H9 (cell line): ENCODE results near the gene EDARADD. TPM values are rescaled to one million over a fixed set of nuclear protein-coding genes. Genes with fewer than 3 reads are reported as not detected.

Source experiments
- DNase-seq: peaks from one replicate; pipeline ENCODE4 v3.0.0-alpha.2; 2017
- H2AFZ ChIP-seq: one replicate; pipeline ENCODE4 v1.6.1; 2013; ENCODE audit warnings: mild to moderate bottlenecking, low read length, control low read depth, moderate library complexity
- H2AK5ac ChIP-seq: 2 replicates; pipeline ENCODE4 v1.6.1; 2013; ENCODE audit warnings: low read length, control low read depth, mixed read lengths; ENCODE audit not compliant: insufficient read length
- H2BK120ac ChIP-seq: one replicate; pipeline ENCODE4 v1.6.1; 2013; ENCODE audit warnings: low read depth, mild to moderate bottlenecking, low read length, control low read depth, inconsistent platforms; ENCODE audit not compliant: poor library complexity, severe bottlenecking
- H2BK12ac ChIP-seq: 2 replicates; pipeline ENCODE4 v1.6.1; 2013; ENCODE audit warnings: low read length, control low read depth, mixed read lengths, low read depth; ENCODE audit not compliant: insufficient read length
- H2BK15ac ChIP-seq: 2 replicates; pipeline ENCODE4 v1.6.1; 2013; ENCODE audit warnings: low read depth, low read length, control low read depth
- H2BK20ac ChIP-seq: one replicate; pipeline ENCODE4 v1.6.1; 2013; ENCODE audit warnings: low read depth, mild to moderate bottlenecking, low read length, control low read depth, inconsistent platforms; ENCODE audit not compliant: poor library complexity, severe bottlenecking
- H2BK5ac ChIP-seq: 2 replicates; pipeline ENCODE4 v1.6.1; 2013; ENCODE audit warnings: low read length, control low read depth, mixed read lengths; ENCODE audit not compliant: insufficient read length
- H3K14ac ChIP-seq: 2 replicates; pipeline ENCODE4 v1.6.1; 2013; ENCODE audit warnings: low read length, control low read depth; ENCODE audit not compliant: insufficient read depth
- H3K18ac ChIP-seq: 2 replicates; pipeline ENCODE4 v1.6.1; 2013; ENCODE audit warnings: low read depth, mild to moderate bottlenecking, mixed read lengths, low read length, control low read depth; ENCODE audit not compliant: insufficient read length
- H3K23ac ChIP-seq: 2 replicates; pipeline ENCODE4 v1.6.1; 2013; ENCODE audit warnings: low read length, control low read depth, mixed read lengths, low read depth; ENCODE audit not compliant: insufficient read length
- H3K23me2 ChIP-seq: 2 replicates; pipeline ENCODE4 v1.6.1; 2013; ENCODE audit warnings: low read depth, mild to moderate bottlenecking, mixed read lengths, low read length, control low read depth; ENCODE audit not compliant: insufficient read length, poor library complexity, severe bottlenecking
- H3K27ac ChIP-seq: 2 replicates; pipeline ENCODE4 v1.5.1; 2013; ENCODE audit warnings: low read length, control low read depth, mixed read lengths, low read depth; ENCODE audit not compliant: insufficient read length
- H3K27me3 ChIP-seq: 2 replicates; pipeline ENCODE4 v1.6.1; 2013; ENCODE audit warnings: low read length, control low read depth, inconsistent platforms; ENCODE audit not compliant: insufficient read depth
- H3K4ac ChIP-seq: 2 replicates; pipeline ENCODE4 v1.6.1; 2013; ENCODE audit warnings: low read depth, mild to moderate bottlenecking, control low read depth, inconsistent platforms, low read length, moderate library complexity
- H3K4me1 ChIP-seq: 2 replicates; pipeline ENCODE4 v1.6.1; 2013; ENCODE audit warnings: low read length, control low read depth, inconsistent platforms; ENCODE audit not compliant: insufficient read depth
- H3K4me2 ChIP-seq: 2 replicates; pipeline ENCODE4 v1.6.1; 2013; ENCODE audit warnings: low read length, control low read depth, mixed read lengths; ENCODE audit not compliant: insufficient read length, insufficient read depth
- H3K56ac ChIP-seq: 2 replicates; pipeline ENCODE4 v1.6.1; 2013; ENCODE audit warnings: low read depth, mild to moderate bottlenecking, mixed read lengths, low read length, control low read depth; ENCODE audit not compliant: insufficient read length
- H3K79me1 ChIP-seq: 2 replicates; pipeline ENCODE4 v1.6.1; 2013; ENCODE audit warnings: low read depth, mild to moderate bottlenecking, moderate library complexity, low read length, control low read depth, inconsistent platforms; ENCODE audit not compliant: insufficient read depth, poor library complexity, severe bottlenecking
- H3K79me2 ChIP-seq: 2 replicates; pipeline ENCODE4 v1.6.1; 2013; ENCODE audit warnings: low read length, control low read depth, inconsistent platforms; ENCODE audit not compliant: insufficient read depth
- H3K9ac ChIP-seq: 2 replicates; pipeline ENCODE4 v1.6.1; 2013; ENCODE audit warnings: low read length, control low read depth, mixed read lengths; ENCODE audit not compliant: insufficient read length; ENCODE audit errors: extremely low read depth
- H3K9me3 ChIP-seq: one replicate; pipeline ENCODE4 v1.6.1; 2013; ENCODE audit warnings: low read depth, low read length, inconsistent platforms; ENCODE audit not compliant: control insufficient read depth
- H3T11ph ChIP-seq: one replicate; pipeline ENCODE4 v1.6.1; 2013; ENCODE audit warnings: mild to moderate bottlenecking, low read length, control low read depth, inconsistent platforms
- H4K20me1 ChIP-seq: one replicate; pipeline ENCODE4 v1.6.1; 2013; ENCODE audit not compliant: control insufficient read depth, insufficient read length, insufficient read depth
- H4K5ac ChIP-seq: 2 replicates; pipeline ENCODE4 v1.6.1; 2013; ENCODE audit warnings: low read depth, mild to moderate bottlenecking, mixed read lengths, low read length, control low read depth; ENCODE audit not compliant: insufficient read length
- H4K8ac ChIP-seq: replicated peaks from 2 replicates; pipeline ENCODE4 v1.6.1; 2013; ENCODE audit warnings: low read length, control low read depth, mixed read lengths, low read depth; ENCODE audit not compliant: insufficient read length
- H4K91ac ChIP-seq: 2 replicates; pipeline ENCODE4 v1.6.1; 2013; ENCODE audit warnings: low read depth, mild to moderate bottlenecking, moderate library complexity, mixed read lengths, low read length, control low read depth; ENCODE audit not compliant: insufficient read length
- H3K27ac Mint-ChIP-seq, 3 experiments: 2 replicates in 2 of 3; 3 replicates in 1 of 3; pipeline ENCODE4 v1.8.0; 2020 to 2021; ENCODE audit warnings: mixed read lengths in 3 of 3, mild to moderate bottlenecking in 1 of 3, moderate library complexity in 1 of 3
- H3K27me3 Mint-ChIP-seq: 2 replicates; pipeline ENCODE4 v1.8.0; 2021; ENCODE audit warnings: low read depth, mild to moderate bottlenecking, moderate library complexity, mixed read lengths
- H3K36me3 Mint-ChIP-seq, 3 experiments: 2 replicates in 2 of 3; 3 replicates in 1 of 3; pipeline ENCODE4 v1.8.0; 2020 to 2021; ENCODE audit warnings: low read depth in 3 of 3, mixed read lengths in 3 of 3; ENCODE audit not compliant: insufficient read depth in 1 of 3
- H3K4me1 Mint-ChIP-seq, 2 experiments: 2 replicates each; pipeline ENCODE4 v1.8.0; 2020; ENCODE audit warnings: mixed read lengths in 2 of 2
- H3K4me3 Mint-ChIP-seq, 2 experiments: 2 replicates in 1 of 2; 3 replicates in 1 of 2; pipeline ENCODE4 v1.8.0; 2020 to 2021; ENCODE audit warnings: mild to moderate bottlenecking in 2 of 2, mixed read lengths in 2 of 2, moderate library complexity in 1 of 2
- H3K9me3 Mint-ChIP-seq, 2 experiments: 2 replicates in 1 of 2; 3 replicates in 1 of 2; pipeline ENCODE4 v1.8.0; 2020; ENCODE audit warnings: mild to moderate bottlenecking in 2 of 2, mixed read lengths in 2 of 2, moderate library complexity in 1 of 2
- CTCF ChIP-seq: fragments of 200-600 bp; sonication (generic); conservative IDR thresholded peaks from 3 replicates; pipeline ENCODE4 v1.8.0; 2021; ENCODE audit warnings: antibody characterized with exemption, mild to moderate bottlenecking
- WGBS: extraction: QIAGEN DNeasy Blood & Tissue Kit; methylation state at CpG from one replicate; pipeline ENCODE4 v1.1.7; 2013; ENCODE audit warnings: missing lambda C conversion rate, low lambda C conversion rate, mixed read lengths; ENCODE audit not compliant: insufficient read length; ENCODE audit errors: extremely low coverage; 5-methylcytosine and 5-hydroxymethylcytosine counted together
- total RNA-seq: library from RNA; stranded (reverse); gene quantifications from 2 replicates; pipeline ENCODE4 v1.2.1, GENCODE V29; 2021

Gene EDARADD
- total RNA-seq, 1 experiment from 2014 or later = 3.8 TPM

GRCh38 chr1:236484310-236484971, 90.4 kb downstream of the EDARADD start:
- Histone ChIP-seq H2BK5ac (no peak overlapping the region), H2BK15ac (no peak overlapping the region), H3K4me1 (peaks cover 2% of the 10 kb centered on the region; the same call in 1 of the 2 replicates), H3K79me2 (no peaks in the 10 kb centered on the region), H3K9me3 (no peaks in the 10 kb centered on the region), H3K79me1 (no peaks in the 10 kb centered on the region), H3K4me2 (no peak overlapping the region), H4K91ac (no peak overlapping the region), H3K56ac (no peak overlapping the region), H3K27me3 (no peaks in the 10 kb centered on the region), H3K14ac (no peak overlapping the region), H3K9ac (no peak overlapping the region), H4K20me1 (no peaks in the 10 kb centered on the region), H3K4ac (no peak overlapping the region), H3K23ac (no peak overlapping the region), H4K5ac (no peak overlapping the region), H2AFZ (no peak overlapping the region), H3K18ac (no peak overlapping the region), H3K27ac (no peak overlapping the region), H2BK20ac (no peak overlapping the region), H4K8ac (no peak overlapping the region), H3K23me2 (no peaks in the 10 kb centered on the region), H2BK120ac (no peak overlapping the region), H2AK5ac (no peak overlapping the region), H2BK12ac (no peak overlapping the region), H3T11ph (no peak overlapping the region)
- H3K9me3 Mint-ChIP-seq = no peaks in the 10 kb centered on the region
- no CpG with 5 or more reads among the region's 14 CpGs for WGBS
- H3K36me3 Mint-ChIP-seq = peaks cover 2 to 12% (median 7%) of the 10 kb centered on the region in 3 experiments; a peak in 5 of 7 replicates
- no peaks in the 10 kb centered on the region for H3K27me3 Mint-ChIP-seq
- DNase-seq = no peak
- peaks cover 17 to 18% of the 10 kb centered on the region in 2 experiments for H3K4me1 Mint-ChIP-seq
- no peak overlapping the region for H3K4me3 Mint-ChIP-seq
- no peak for TF ChIP-seq CTCF
- H3K27ac Mint-ChIP-seq = peak overlapping the region in 1 of 3 experiments; percentile 92; a peak in 1 of 7 replicates
